IMR-90 (cell line): ENCODE data around the gene HDDC3. TPM values are rescaled to one million over a fixed set of nuclear protein-coding genes. Genes with fewer than 3 reads are reported as not detected.

ENCODE experiments used
- ATAC-seq: fragments of 200-7000 bp; cut with Tn5 transposase; 2 replicates; pipeline ENCODE4 v1.9.1; 2020; ENCODE audit warnings: low read depth, mild to moderate bottlenecking, moderate library complexity
- BruUV-seq: library from RNA; stranded (reverse); fragments of 400-500 nt; replicated peaks from 2 replicates; lab custom pipeline; 2021; lab: Mats Ljungman, UMichigan
- CTCF ChIA-PET: fragments of 300-600 bp; formaldehyde crosslinking; extraction: SDS; loops from one replicate; lab custom pipeline; 2021; ENCODE audit warnings: antibody characterized with exemption; lab: Yijun Ruan, JAX
- POLR2A ChIA-PET: fragments of 300-600 bp; sonication (Branson Sonifier 250); formaldehyde crosslinking; loops from one replicate; lab custom pipeline; 2022; ENCODE audit warnings: antibody characterized with exemption; ENCODE audit not compliant: unreplicated experiment; lab: Charles Lee
- DNase-seq: peaks from one replicate; pipeline ENCODE4 v3.0.0; 2013
- H2AFZ ChIP-seq: replicated peaks from 2 replicates; pipeline ENCODE3; 2013; ENCODE audit warnings: low read length, mild to moderate bottlenecking; ENCODE audit not compliant: poor library complexity
- H2AK5ac ChIP-seq: 2 replicates; pipeline ENCODE4 v1.6.1; 2013; ENCODE audit warnings: low read depth, low read length, inconsistent platforms
- H2AK9ac ChIP-seq: replicated peaks from 2 replicates; pipeline ENCODE3; 2013; ENCODE audit warnings: mild to moderate bottlenecking, low read depth, low read length, moderate library complexity; ENCODE audit not compliant: poor library complexity
- H2BK120ac ChIP-seq: 2 replicates; pipeline ENCODE4 v1.6.1; 2013; ENCODE audit warnings: low read depth, low read length, inconsistent platforms
- H2BK15ac ChIP-seq: 3 replicates; pipeline ENCODE4 v1.6.1; 2013; ENCODE audit warnings: low read depth, low read length, inconsistent platforms
- H2BK20ac ChIP-seq: 2 replicates; pipeline ENCODE4 v1.6.1; 2013; ENCODE audit warnings: low read depth, mild to moderate bottlenecking, inconsistent platforms, low read length, moderate library complexity
- H2BK5ac ChIP-seq: 2 replicates; pipeline ENCODE4 v1.6.1; 2013; ENCODE audit warnings: mild to moderate bottlenecking, low read depth, low read length, inconsistent platforms; ENCODE audit not compliant: poor library complexity, severe bottlenecking
- H3K14ac ChIP-seq: replicated peaks from 2 replicates; pipeline ENCODE4 v1.6.1; 2013; ENCODE audit warnings: low read depth, low read length, inconsistent platforms
- H3K18ac ChIP-seq: 2 replicates; pipeline ENCODE4 v1.6.1; 2013; ENCODE audit warnings: low read depth, low read length, control low read depth
- H3K23ac ChIP-seq: 2 replicates; pipeline ENCODE4 v1.6.1; 2013; ENCODE audit warnings: low read depth, low read length, inconsistent platforms
- H3K27ac ChIP-seq: 2 replicates; pipeline ENCODE4 v1.5.1; 2013; ENCODE audit warnings: mild to moderate bottlenecking, control low read depth, low read length; ENCODE audit not compliant: insufficient read depth
- H3K27me3 ChIP-seq: 2 replicates; pipeline ENCODE4 v1.6.1; 2013; ENCODE audit warnings: low read length; ENCODE audit not compliant: control insufficient read depth, insufficient read depth
- H3K36me3 ChIP-seq: 2 replicates; pipeline ENCODE4 v1.6.1; 2013; ENCODE audit warnings: low read length, mixed read lengths; ENCODE audit not compliant: control insufficient read depth, insufficient read depth
- H3K4ac ChIP-seq: 2 replicates; pipeline ENCODE4 v1.6.1; 2013; ENCODE audit warnings: low read depth, low read length, inconsistent platforms
- H3K4me1 ChIP-seq: 2 replicates; pipeline ENCODE4 v1.6.1; 2013; ENCODE audit warnings: low read length, mixed read lengths; ENCODE audit not compliant: control insufficient read depth, insufficient read depth
- H3K4me2 ChIP-seq: 2 replicates; pipeline ENCODE4 v1.6.1; 2013; ENCODE audit warnings: low read depth, mild to moderate bottlenecking, control low read depth, low read length, moderate library complexity
- H3K4me3 ChIP-seq: 2 replicates; pipeline ENCODE4 v1.5.1; 2013; ENCODE audit warnings: low read depth, mild to moderate bottlenecking, control low read depth, low read length, moderate library complexity; ENCODE audit not compliant: insufficient read depth
- H3K56ac ChIP-seq: 2 replicates; pipeline ENCODE4 v1.6.1; 2013; ENCODE audit warnings: low read length, inconsistent platforms; ENCODE audit not compliant: insufficient read depth; ENCODE audit errors: extremely low read depth
- H3K79me1 ChIP-seq, 2 experiments: 2 replicates each; pipeline ENCODE4 v1.6.1; 2013; ENCODE audit warnings: low read length in 2 of 2, inconsistent platforms in 1 of 2, low read depth in 1 of 2
- H3K9ac ChIP-seq: 2 replicates; pipeline ENCODE4 v1.6.1; 2013; ENCODE audit warnings: low read depth, low read length, control low read depth
- H3K9me1 ChIP-seq: 2 replicates; pipeline ENCODE4 v1.6.1; 2013; ENCODE audit warnings: low read length, inconsistent platforms; ENCODE audit not compliant: insufficient read depth
- H3K9me3 ChIP-seq: 2 replicates; pipeline ENCODE4 v1.6.1; 2013; ENCODE audit warnings: low read length; ENCODE audit not compliant: control insufficient read depth, insufficient read depth
- H4K20me1 ChIP-seq: 2 replicates; pipeline ENCODE4 v1.6.1; 2013; ENCODE audit warnings: low read length, inconsistent platforms; ENCODE audit not compliant: insufficient read depth
- H4K5ac ChIP-seq: 2 replicates; pipeline ENCODE4 v1.6.1; 2013; ENCODE audit warnings: mild to moderate bottlenecking, low read depth, low read length, control low read depth
- H4K8ac ChIP-seq, 2 experiments: 2 replicates each; pipeline ENCODE4 v1.6.1; 2013; ENCODE audit warnings: low read depth in 2 of 2, low read length in 2 of 2, control low read depth in 1 of 2, inconsistent platforms in 1 of 2
- H4K91ac ChIP-seq: 2 replicates; pipeline ENCODE4 v1.6.1; 2013; ENCODE audit warnings: low read depth, low read length, inconsistent platforms; ENCODE audit not compliant: insufficient read depth
- CEBPB ChIP-seq: IDR thresholded peaks from 2 replicates; pipeline ENCODE4 v1.6.1; 2012; ENCODE audit warnings: low read depth, low read length, improper control_type of control experiment
- CHD1 ChIP-seq: IDR thresholded peaks from 2 replicates; pipeline ENCODE4 v1.6.1; 2012; ENCODE audit warnings: low read depth, low read length, improper control_type of control experiment
- MAZ ChIP-seq: IDR thresholded peaks from 2 replicates; pipeline ENCODE4 v1.6.1; 2012; ENCODE audit warnings: low read depth, mild to moderate bottlenecking, low read length, improper control_type of control experiment, moderate library complexity, borderline replicate concordance
- MXI1 ChIP-seq: IDR thresholded peaks from 2 replicates; pipeline ENCODE4 v1.6.1; 2012; ENCODE audit warnings: low read depth, mild to moderate bottlenecking, low read length, moderate library complexity, borderline replicate concordance
- NFE2L2 ChIP-seq: fragments of 150-350 bp; IDR thresholded peaks from 2 replicates; pipeline ENCODE4 v1.6.1; 2016; ENCODE audit warnings: low read depth, mild to moderate bottlenecking, low read length
- RAD21 ChIP-seq: IDR thresholded peaks from 2 replicates; pipeline ENCODE4 v1.6.1; 2012; ENCODE audit warnings: low read length, improper control_type of control experiment
- RFX5 ChIP-seq: IDR thresholded peaks from 2 replicates; pipeline ENCODE4 v1.8.0; 2012; ENCODE audit warnings: low read depth, mild to moderate bottlenecking, low read length, moderate library complexity
- WGBS, 2 experiments: methylation state at CpG; one replicate each; pipeline versions ENCODE4 v1.1.5 to v1.1.7; 2013; ENCODE audit warnings: missing lambda C conversion rate in 2 of 2; ENCODE audit not compliant: insufficient read length in 1 of 2; ENCODE audit errors: extremely low coverage in 2 of 2; 5-methylcytosine and 5-hydroxymethylcytosine counted together
- dilution Hi-C: fragments of 300-500 bp; cut with HindIII; formaldehyde crosslinking; loops from one replicate; pipeline ENCODE4 v1.14.3; 2018; ENCODE audit warnings: low sequenced_read_pairs; ENCODE audit not compliant: unreplicated experiment
- in situ Hi-C: fragments of 300-500 bp; cut with MboI; formaldehyde crosslinking; loops from 3 replicates; pipeline ENCODE4 v1.14.3; 2019; ENCODE audit warnings: low sequenced_read_pairs, inconsistent platforms, mixed read lengths
- intact Hi-C: fragments of 100-400 bp; cut with micrococcal nuclease; formaldehyde crosslinking; loops from 2 replicates; pipeline ENCODE4 v1.10.0; 2022
- polyA plus RNA-seq, 3 experiments: library from polyadenylated mRNA; depleted of rRNA; stranded (reverse); fragments of >200 nt; gene quantifications; 2 replicates each; pipeline ENCODE4 v1.2.3, GENCODE V29; 2012; ENCODE audit warnings: low replicate concordance in 1 of 3
- total RNA-seq: library from RNA; depleted of rRNA; stranded (reverse); fragments of >200 nt; gene quantifications from 2 replicates; pipeline ENCODE4 v1.2.3, GENCODE V29; 2012
- TF ChIP-seq, protein P1 (sequence below): fragments of 150-350 bp; IDR thresholded peaks from 2 replicates; pipeline ENCODE4 v1.6.1; 2016; ENCODE audit warnings: low read depth, mild to moderate bottlenecking, low read length, moderate library complexity, borderline replicate concordance
- TF ChIP-seq, protein P2 (sequence below): fragments of 150-350 bp; IDR thresholded peaks from 2 replicates; pipeline ENCODE4 v1.6.1; 2017; ENCODE audit warnings: mild to moderate bottlenecking, antibody characterized with exemption, low read length, low read depth
- TF ChIP-seq, protein P3 (sequence below): conservative IDR thresholded peaks from 2 replicates; pipeline ENCODE4 v1.5.1; 2012; ENCODE audit warnings: mild to moderate bottlenecking, low read depth, low read length, improper control_type of control experiment

The HDDC3 gene
- total and polyA plus RNA-seq, 2 of the 4 experiments (the other 2 are of a cell fraction), result 7.9 to 10.7 TPM

DNA sequence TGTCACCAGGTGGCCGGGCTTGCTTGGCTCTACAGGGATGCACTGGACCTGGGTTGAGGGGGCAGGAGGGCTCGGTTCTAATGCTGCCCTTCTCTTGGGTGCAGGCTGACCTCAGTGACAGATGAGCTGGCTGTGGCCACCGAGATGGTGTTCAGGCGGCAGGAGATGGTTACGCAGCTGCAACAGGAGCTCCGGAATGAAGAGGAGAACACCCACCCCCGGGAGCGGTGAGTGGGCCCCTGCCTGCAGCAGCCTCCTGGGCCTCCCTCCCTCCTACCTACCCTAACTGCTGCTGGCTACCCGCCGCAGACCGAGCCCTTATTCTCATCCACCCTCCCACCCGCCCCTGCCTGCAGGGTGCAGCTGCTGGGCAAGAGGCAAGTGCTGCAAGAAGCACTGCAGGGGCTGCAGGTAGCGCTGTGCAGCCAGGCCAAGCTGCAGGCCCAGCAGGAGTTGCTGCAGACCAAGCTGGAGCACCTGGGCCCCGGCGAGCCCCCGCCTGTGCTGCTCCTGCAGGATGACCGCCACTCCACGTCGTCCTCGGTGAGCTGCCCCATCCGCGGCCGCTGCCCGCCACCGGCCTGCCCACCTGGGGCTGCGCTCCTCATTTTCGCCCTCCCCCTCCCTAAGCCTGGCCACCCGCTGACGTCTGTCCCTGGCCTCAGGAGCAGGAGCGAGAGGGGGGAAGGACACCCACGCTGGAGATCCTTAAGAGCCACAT, 42.5 kb downstream of the HDDC3 start (continued):
- TF ChIP-seq, protein P1, sequence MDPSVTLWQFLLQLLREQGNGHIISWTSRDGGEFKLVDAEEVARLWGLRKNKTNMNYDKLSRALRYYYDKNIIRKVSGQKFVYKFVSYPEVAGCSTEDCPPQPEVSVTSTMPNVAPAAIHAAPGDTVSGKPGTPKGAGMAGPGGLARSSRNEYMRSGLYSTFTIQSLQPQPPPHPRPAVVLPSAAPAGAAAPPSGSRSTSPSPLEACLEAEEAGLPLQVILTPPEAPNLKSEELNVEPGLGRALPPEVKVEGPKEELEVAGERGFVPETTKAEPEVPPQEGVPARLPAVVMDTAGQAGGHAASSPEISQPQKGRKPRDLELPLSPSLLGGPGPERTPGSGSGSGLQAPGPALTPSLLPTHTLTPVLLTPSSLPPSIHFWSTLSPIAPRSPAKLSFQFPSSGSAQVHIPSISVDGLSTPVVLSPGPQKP, result no peak

DNA sequence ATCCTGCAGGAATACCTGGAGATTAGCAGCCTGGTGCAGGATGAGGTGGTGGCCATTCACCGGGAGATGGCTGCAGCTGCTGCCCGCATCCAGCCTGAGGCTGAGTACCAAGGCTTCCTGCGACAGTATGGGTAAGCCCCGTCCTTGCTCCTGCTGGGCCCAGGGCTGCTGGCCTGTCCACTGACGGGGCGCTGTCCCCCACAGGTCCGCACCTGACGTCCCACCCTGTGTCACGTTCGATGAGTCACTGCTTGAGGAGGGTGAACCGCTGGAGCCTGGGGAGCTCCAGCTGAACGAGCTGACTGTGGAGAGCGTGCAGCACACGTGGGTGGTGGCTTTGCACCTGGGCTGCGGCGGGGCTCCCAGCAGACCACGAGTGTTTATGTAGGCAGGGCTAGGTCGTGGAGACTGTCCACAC, 43.0 kb downstream of the HDDC3 start:
- intact Hi-C loops, result loop anchor here (5.0 kb wide), 3 partner anchors 172 to 397 kb away; partner anchors contain the start of gene BLM
- no peak for TF ChIP-seq CHD1
- TF ChIP-seq CEBPB, result no peak
- no peak for TF ChIP-seq MXI1
- TF ChIP-seq MAZ, result no peak
- no peak for TF ChIP-seq RFX5
- TF ChIP-seq RAD21, result no peak
- no peak for TF ChIP-seq NFE2L2
- TF ChIP-seq, protein P2, sequence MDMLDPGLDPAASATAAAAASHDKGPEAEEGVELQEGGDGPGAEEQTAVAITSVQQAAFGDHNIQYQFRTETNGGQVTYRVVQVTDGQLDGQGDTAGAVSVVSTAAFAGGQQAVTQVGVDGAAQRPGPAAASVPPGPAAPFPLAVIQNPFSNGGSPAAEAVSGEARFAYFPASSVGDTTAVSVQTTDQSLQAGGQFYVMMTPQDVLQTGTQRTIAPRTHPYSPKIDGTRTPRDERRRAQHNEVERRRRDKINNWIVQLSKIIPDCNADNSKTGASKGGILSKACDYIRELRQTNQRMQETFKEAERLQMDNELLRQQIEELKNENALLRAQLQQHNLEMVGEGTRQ, result no peak
- TF ChIP-seq, protein P3, sequence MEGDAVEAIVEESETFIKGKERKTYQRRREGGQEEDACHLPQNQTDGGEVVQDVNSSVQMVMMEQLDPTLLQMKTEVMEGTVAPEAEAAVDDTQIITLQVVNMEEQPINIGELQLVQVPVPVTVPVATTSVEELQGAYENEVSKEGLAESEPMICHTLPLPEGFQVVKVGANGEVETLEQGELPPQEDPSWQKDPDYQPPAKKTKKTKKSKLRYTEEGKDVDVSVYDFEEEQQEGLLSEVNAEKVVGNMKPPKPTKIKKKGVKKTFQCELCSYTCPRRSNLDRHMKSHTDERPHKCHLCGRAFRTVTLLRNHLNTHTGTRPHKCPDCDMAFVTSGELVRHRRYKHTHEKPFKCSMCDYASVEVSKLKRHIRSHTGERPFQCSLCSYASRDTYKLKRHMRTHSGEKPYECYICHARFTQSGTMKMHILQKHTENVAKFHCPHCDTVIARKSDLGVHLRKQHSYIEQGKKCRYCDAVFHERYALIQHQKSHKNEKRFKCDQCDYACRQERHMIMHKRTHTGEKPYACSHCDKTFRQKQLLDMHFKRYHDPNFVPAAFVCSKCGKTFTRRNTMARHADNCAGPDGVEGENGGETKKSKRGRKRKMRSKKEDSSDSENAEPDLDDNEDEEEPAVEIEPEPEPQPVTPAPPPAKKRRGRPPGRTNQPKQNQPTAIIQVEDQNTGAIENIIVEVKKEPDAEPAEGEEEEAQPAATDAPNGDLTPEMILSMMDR, result no peak
- TF ChIP-seq, protein P1, result no peak

More for the DNA sequence above, 43.0 kb downstream of the HDDC3 start:
- no peak overlapping the region for H4K5ac ChIP-seq
- no peaks in the 10 kb centered on the region for H3K27me3 ChIP-seq
- H2AK9ac ChIP-seq, result no peak overlapping the region
- no peak overlapping the region for H2BK15ac ChIP-seq
- DNase-seq, result no peak
- no peak overlapping the region for H3K14ac ChIP-seq
- POLR2A ChIA-PET, result no interaction called here
- WGBS, 2 experiments, result 90% methylated on average over 14 of the region's 18 CpGs; no CpG with 5 or more reads in 1 of the 2 experiments
- H3K4me2 ChIP-seq, result no peak overlapping the region
- no peak overlapping the region for H3K27ac ChIP-seq
- no TSS peak for BruUV-seq
- H2BK5ac ChIP-seq, result no peak overlapping the region
- no peak overlapping the region for H2AK5ac ChIP-seq
- H2BK120ac ChIP-seq, result no peak overlapping the region
- H4K8ac ChIP-seq, result no peak overlapping the region
- H4K20me1 ChIP-seq, result no peaks in the 10 kb centered on the region
- H3K4me3 ChIP-seq, result no peak overlapping the region
- H3K36me3 ChIP-seq, result peaks cover 20% of the 10 kb centered on the region
- in situ Hi-C loops (loop anchor here (5.0 to 25.0 kb wide), 3 partner anchors 247 to 577 kb away; no protein-coding TSS in a partner anchor), dilution Hi-C loops (no loop called here)
- H3K9me3 ChIP-seq, result no peaks in the 10 kb centered on the region
- peak overlapping the region; percentile 23 for H2AFZ ChIP-seq
- ATAC-seq, result no peak
- H3K56ac ChIP-seq, result no peak overlapping the region
- no peak overlapping the region for H2BK20ac ChIP-seq
- H3K4me1 ChIP-seq, result peaks cover 12% of the 10 kb centered on the region
- peaks cover 0 to 13% of the 10 kb centered on the region in 2 experiments; a peak in 2 of 4 replicates for H3K79me1 ChIP-seq
- H3K9ac ChIP-seq, result no peak overlapping the region
- CTCF ChIA-PET, result no interaction called here
- no peak overlapping the region for H3K23ac ChIP-seq
- H4K91ac ChIP-seq, result no peak overlapping the region
- no peak overlapping the region for H3K4ac ChIP-seq
- no peak overlapping the region for H3K18ac ChIP-seq
- H3K9me1 ChIP-seq, result no peaks in the 10 kb centered on the region
